OCI-LY3 (cell line): ENCODE measurements around the gene GFPT1.

Source experiments
- CTCF ChIP-seq: fragments of 200-600, 300-600 bp; sonication (generic); IDR thresholded peaks from 2 replicates; pipeline ENCODE4 v1.5.1; 2014; ENCODE audit warnings: antibody characterized with exemption, low read length, low read depth
- EZH2phosphoT487 ChIP-seq: fragments of 200-600 bp; shearing (Covaris generic); IDR thresholded peaks from 2 replicates; pipeline ENCODE4 v1.6.1; 2018; ENCODE audit warnings: antibody characterized with exemption, mixed run types, low read depth

DNA sequence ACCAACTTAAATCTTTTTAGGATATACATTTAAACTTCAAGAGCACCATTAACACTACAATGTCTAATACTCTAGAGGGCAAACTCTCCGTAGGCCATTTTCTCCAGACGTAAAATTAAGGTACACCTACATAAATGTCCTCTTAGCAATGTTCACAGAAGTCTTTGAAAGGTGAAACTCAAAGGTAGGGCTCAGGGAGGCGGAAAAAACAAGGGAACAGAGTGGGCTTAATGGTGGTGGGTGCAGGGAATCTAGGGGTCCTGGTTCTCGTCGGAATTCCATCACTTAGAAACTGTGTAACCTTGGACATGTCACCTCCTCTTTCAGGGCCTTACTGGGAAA lies 49.5 kb upstream of the GFPT1 start:
- no peak for TF ChIP-seq CTCF
- no peak for TF ChIP-seq EZH2phosphoT487
